ENCODE results near the gene RPS6KA1.

GRCh38 chr1:26585471-26585870 is 55.9 kb downstream of the RPS6KA1 start:
- TF ChIP-seq EZH2 (IDR thresholded peaks at IDR 0.05; ENCODE audit: low read length, missing control alignments) (no peak), CTCF (conservative IDR thresholded peaks at IDR 0.05 in 1 of 2, IDR thresholded peaks at IDR 0.05 in 1 of 2; ENCODE audit: low read depth in 1 of 2, low read length in 2 of 2) (no peak)
